Measurements from ENCODE around the gene CEMIP. TPM values are rescaled to one million over a fixed set of nuclear protein-coding genes. Genes with fewer than 3 reads are reported as not detected.
"Not testable (repeated sequence)": the region's sequence is repeated elsewhere in the genome, so short reads cannot be mapped to it uniquely, and the experiment has no call there.

Gene CEMIP
- total RNA-seq, 4 donors from 2014 or later: 0.04 TPM; not detected in 3

DNA sequence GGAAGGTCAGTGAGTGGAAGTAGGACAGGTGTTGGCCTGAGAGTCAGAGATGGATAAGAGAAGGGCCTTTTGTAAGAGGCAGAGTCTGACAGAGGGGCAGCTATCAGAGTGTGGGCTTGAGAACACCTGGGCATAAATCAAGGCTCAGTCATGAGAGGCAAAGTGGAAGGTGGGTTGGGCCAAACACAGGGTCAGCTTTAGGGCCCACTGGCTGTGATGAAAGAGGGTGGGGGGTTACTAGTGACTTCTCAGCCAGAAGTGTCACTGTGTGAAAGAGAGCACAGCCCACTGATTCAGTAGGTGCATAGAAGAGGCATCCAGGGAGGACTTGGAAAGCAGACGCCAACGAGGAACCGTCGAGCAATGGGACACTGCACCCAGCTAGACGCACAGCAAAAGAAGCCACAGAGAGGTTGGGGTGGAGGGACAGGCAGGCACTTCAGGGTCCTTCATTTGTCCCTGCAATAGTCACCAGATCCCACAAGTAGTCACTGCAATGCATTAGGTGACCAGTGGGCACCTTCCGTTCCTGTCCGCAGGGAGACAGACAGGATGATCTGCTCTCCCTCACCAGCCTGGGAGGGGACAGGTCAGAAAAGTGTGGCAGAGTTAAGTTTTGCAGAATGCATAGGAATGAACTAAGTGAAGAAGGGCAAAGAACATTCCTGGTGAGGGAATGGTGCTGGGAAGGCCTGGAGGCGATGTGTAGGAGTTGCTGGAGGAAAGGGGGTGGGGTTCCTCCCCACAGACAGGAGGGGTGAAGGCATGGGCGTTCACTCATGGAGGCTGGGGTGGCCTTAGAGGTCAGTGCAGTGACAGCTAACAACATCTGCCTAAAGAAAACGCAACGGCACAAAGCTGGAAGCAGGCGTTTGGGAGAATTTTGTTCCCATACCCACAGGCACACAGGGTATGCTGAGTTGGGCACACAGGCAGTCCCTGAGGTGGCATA lies 174.1 kb downstream of the CEMIP start:
- TF ChIP-seq, protein P1, sequence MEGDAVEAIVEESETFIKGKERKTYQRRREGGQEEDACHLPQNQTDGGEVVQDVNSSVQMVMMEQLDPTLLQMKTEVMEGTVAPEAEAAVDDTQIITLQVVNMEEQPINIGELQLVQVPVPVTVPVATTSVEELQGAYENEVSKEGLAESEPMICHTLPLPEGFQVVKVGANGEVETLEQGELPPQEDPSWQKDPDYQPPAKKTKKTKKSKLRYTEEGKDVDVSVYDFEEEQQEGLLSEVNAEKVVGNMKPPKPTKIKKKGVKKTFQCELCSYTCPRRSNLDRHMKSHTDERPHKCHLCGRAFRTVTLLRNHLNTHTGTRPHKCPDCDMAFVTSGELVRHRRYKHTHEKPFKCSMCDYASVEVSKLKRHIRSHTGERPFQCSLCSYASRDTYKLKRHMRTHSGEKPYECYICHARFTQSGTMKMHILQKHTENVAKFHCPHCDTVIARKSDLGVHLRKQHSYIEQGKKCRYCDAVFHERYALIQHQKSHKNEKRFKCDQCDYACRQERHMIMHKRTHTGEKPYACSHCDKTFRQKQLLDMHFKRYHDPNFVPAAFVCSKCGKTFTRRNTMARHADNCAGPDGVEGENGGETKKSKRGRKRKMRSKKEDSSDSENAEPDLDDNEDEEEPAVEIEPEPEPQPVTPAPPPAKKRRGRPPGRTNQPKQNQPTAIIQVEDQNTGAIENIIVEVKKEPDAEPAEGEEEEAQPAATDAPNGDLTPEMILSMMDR (IDR thresholded peaks at IDR 0.05 in 4 of 5, conservative IDR thresholded peaks at IDR 0.05 in 1 of 5): no peak
- TF ChIP-seq POLR2A (IDR thresholded peaks at IDR 0.05): no peak
- H3K27me3 ChIP-seq: no peaks in the 10 kb centered on the region
- H3K4me1 ChIP-seq: no peaks in the 10 kb centered on the region
- H3K36me3 ChIP-seq: peaks cover 0 to 35% of the 10 kb centered on the region in 2 donors
- ATAC-seq (no peak), DNase-seq (no peak)
- H3K9me3 ChIP-seq: no peaks in the 10 kb centered on the region
- in situ Hi-C loops (cut with MboI; ENCODE audit: low sequenced_read_pairs in 4 of 4) (loop anchor here in 2 of 4 donors (25.0 kb wide), 2 partner anchors 166 to 391 kb away; partner anchors contain the start of gene CEMIP (in 1 of the 2)), intact Hi-C loops (cut with DNase I; ENCODE audit: low total_unique reads) (no loop called here)
- no peak overlapping the region for H3K4me3 ChIP-seq
- no peak overlapping the region for H3K27ac ChIP-seq

DNA sequence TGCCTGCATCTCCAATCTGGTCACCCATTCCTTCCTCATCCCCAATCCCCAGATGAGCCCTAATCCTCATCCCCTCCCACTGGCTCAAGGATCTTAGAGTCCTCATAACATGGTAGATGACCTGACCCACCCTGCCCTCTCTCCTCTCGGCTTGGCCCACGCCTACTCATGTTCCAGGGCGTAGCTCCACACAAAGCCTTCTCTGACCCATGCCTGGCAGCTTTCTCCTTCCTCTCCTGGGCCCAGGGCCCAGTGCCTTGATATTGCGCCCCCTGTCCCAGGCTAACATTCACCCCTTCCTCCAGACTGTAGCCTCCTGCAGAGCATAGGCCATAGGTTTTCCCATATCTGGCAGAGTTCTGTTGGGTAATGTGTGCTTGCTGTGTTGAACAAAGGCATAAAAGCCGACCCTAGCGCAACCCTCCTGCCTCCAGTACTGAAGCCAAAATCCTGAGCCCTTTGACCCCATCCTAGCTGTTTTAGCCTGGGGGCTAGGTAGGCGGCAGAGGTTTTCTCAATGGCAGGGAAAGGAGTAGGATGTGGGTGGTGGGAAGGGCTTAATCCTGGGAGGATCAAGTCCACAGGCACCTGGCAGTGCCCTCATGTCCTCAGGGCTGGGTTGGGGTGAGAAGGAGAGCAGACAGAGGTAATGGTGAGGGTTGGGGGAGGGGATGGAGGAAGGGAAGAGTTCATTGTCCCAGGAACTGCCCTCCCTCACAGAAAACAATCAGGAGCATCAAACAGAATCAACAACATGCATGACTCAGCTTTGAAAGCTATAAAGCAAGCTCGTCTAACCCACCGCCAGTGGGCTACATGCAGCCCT lies 175.0 kb downstream of the CEMIP start:
- Histone ChIP-seq H3K4me1 (no peaks in the 10 kb centered on the region), H3K9me3 (no peaks in the 10 kb centered on the region), H3K27me3 (no peaks in the 10 kb centered on the region), H3K4me3 (no peak overlapping the region), H3K27ac (no peak overlapping the region), H3K36me3 (peaks cover 0 to 33% of the 10 kb centered on the region in 2 donors)
- DNase-seq (no peak), ATAC-seq (no peak)
- no peak for TF ChIP-seq POLR2A (IDR thresholded peaks at IDR 0.05)
- TF ChIP-seq, protein P1 (IDR thresholded peaks at IDR 0.05 in 4 of 5, conservative IDR thresholded peaks at IDR 0.05 in 1 of 5): no peak
- intact Hi-C loops (cut with DNase I; ENCODE audit: low total_unique reads) (no loop called here), in situ Hi-C loops (cut with MboI; ENCODE audit: low sequenced_read_pairs in 4 of 4) (loop anchor here in 2 of 4 donors (25.0 kb wide), 2 partner anchors 167 to 392 kb away; partner anchors contain the start of gene CEMIP (in 1 of the 2))

DNA sequence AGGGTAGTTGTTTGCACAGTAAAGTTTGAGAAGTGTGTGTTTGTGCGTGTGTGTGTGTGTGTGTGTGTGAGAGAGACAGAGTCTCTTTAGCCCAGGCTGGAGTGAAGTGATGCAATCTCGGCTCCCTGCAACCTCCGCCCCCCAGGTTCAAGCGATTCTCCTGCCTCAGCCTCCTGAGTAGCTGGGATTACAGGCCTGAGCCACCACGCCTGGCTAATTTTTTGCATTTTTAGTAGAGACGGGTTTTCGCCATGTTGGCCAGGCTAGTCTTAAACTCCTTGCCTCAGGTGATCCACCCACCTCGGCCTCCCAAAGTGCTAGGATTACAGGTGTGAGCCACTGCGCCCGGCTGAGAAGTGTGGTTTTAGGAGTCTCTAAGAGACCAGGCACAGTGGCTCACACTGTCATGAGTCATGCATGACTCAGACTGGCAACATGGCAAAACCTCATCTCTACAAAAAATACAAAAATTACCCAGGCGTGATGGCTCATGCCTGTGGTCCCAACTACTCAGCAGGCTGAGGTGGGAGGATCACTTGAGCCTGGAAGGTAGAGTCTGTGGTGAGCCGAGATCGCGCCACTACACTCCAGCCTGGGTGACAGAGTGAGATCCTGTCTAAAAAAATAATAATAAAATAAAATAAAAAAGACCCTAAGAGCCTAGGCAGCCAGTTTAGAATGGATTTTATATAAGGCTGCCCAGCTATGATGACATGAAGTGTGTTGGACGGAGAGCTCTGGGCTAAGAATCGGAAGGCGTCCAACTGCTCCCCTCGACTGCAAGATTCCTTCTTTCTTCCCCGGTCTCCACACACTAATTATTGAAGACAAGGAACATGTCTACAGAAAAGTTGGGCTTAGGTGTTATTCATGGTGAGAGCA lies 176.6 kb downstream of the CEMIP start:
- H3K9me3 ChIP-seq; H3K27ac ChIP-seq; ATAC-seq; H3K4me3 ChIP-seq; H3K4me1 ChIP-seq; DNase-seq; H3K27me3 ChIP-seq; intact Hi-C loops (cut with DNase I; ENCODE audit: low total_unique reads): not testable (repeated sequence)
- in situ Hi-C loops (cut with MboI; ENCODE audit: low sequenced_read_pairs in 4 of 4): loop anchor here in 2 of 4 donors (25.0 kb wide), 2 partner anchors 169 to 394 kb away; partner anchors contain the start of gene CEMIP (in 1 of the 2)
- peaks cover 0 to 19% of the 10 kb centered on the region in 2 donors for H3K36me3 ChIP-seq

DNA sequence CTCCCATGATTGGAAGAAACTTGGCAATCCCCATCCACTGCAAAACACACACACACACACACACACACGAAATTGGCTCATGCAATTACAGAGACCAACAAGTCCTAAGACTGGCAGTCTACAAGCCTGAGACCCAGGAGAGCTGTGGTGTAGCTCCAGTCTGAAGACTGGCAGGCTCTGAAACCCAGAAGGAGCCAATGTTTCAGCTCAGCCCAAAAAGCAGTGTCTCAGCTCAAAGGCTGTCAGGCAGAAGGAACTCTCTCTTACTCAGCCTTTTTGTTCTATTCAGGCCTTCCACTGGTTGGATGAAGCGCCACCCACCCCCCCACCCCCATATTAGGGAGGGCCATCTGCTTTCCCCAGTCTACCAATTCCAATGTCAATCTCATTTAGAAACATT lies 178.4 kb downstream of the CEMIP start:
- TF ChIP-seq, protein P1 (IDR thresholded peaks at IDR 0.05 in 4 of 5, conservative IDR thresholded peaks at IDR 0.05 in 1 of 5): no peak
- TF ChIP-seq POLR2A (IDR thresholded peaks at IDR 0.05): no peak
- no peak overlapping the region for H3K4me3 ChIP-seq
- peaks cover 0 to 8% of the 10 kb centered on the region in 2 donors for H3K36me3 ChIP-seq
- intact Hi-C loops (cut with DNase I; ENCODE audit: low total_unique reads) (no loop called here), in situ Hi-C loops (cut with MboI; ENCODE audit: low sequenced_read_pairs in 4 of 4) (loop anchor here in 2 of 4 donors (25.0 kb wide), 2 partner anchors 170 to 395 kb away; partner anchors contain the start of gene CEMIP (in 1 of the 2))
- H3K4me1 ChIP-seq: no peaks in the 10 kb centered on the region
- no peaks in the 10 kb centered on the region for H3K9me3 ChIP-seq
- H3K27me3 ChIP-seq: no peaks in the 10 kb centered on the region
- no peak for ATAC-seq
- DNase-seq: no peak
- H3K27ac ChIP-seq: no peak overlapping the region
